HL-60 (cell line): ENCODE data around the gene SLC45A1.

Source experiments
- DNase-seq, 2 experiments: peaks; one replicate each; pipeline ENCODE4 v3.0.0-alpha.2; 2010 to 2020; ENCODE audit warnings: low read depth in 1 of 2, low spot score in 1 of 2
- H3K27ac ChIP-seq: fragments of 250-450 bp; sonication (Bioruptor Pico); replicated peaks from 2 replicates; pipeline ENCODE4 v1.5.1; 2020; ENCODE audit warnings: mild to moderate bottlenecking, moderate library complexity
- H3K27me3 ChIP-seq: fragments of 250-450 bp; sonication (Bioruptor Pico); 2 replicates; pipeline ENCODE4 v1.5.1; 2021; ENCODE audit warnings: mild to moderate bottlenecking, moderate library complexity; ENCODE audit not compliant: insufficient read depth, poor library complexity, severe bottlenecking
- H3K4me3 ChIP-seq: replicated peaks from 2 replicates; pipeline ENCODE4 v1.5.1; 2011; ENCODE audit warnings: mild to moderate bottlenecking, control low read depth, low read length; ENCODE audit not compliant: insufficient read depth
- GABPA ChIP-seq: IDR thresholded peaks from 2 replicates; pipeline ENCODE4 v1.6.1; 2012; ENCODE audit warnings: low read depth
- POLR2AphosphoS5 ChIP-seq: IDR thresholded peaks from 2 replicates; pipeline ENCODE4 v1.6.1; 2012; ENCODE audit warnings: low read depth
- SPI1 ChIP-seq: IDR thresholded peaks from 2 replicates; pipeline ENCODE4 v1.6.1; 2012; ENCODE audit warnings: low read depth, mild to moderate bottlenecking, borderline replicate concordance
- TF ChIP-seq, protein P1 (sequence below): IDR thresholded peaks from 2 replicates; pipeline ENCODE4 v1.6.1; 2012; ENCODE audit warnings: low read depth; ENCODE audit not compliant: insufficient replicate concordance
- TF ChIP-seq, protein P2 (sequence below): IDR thresholded peaks from one replicate; pipeline ENCODE4 v1.5.1; 2011; ENCODE audit warnings: low read length, control low read depth, inconsistent platforms; ENCODE audit not compliant: insufficient read depth

The SLC45A1 gene

DNA sequence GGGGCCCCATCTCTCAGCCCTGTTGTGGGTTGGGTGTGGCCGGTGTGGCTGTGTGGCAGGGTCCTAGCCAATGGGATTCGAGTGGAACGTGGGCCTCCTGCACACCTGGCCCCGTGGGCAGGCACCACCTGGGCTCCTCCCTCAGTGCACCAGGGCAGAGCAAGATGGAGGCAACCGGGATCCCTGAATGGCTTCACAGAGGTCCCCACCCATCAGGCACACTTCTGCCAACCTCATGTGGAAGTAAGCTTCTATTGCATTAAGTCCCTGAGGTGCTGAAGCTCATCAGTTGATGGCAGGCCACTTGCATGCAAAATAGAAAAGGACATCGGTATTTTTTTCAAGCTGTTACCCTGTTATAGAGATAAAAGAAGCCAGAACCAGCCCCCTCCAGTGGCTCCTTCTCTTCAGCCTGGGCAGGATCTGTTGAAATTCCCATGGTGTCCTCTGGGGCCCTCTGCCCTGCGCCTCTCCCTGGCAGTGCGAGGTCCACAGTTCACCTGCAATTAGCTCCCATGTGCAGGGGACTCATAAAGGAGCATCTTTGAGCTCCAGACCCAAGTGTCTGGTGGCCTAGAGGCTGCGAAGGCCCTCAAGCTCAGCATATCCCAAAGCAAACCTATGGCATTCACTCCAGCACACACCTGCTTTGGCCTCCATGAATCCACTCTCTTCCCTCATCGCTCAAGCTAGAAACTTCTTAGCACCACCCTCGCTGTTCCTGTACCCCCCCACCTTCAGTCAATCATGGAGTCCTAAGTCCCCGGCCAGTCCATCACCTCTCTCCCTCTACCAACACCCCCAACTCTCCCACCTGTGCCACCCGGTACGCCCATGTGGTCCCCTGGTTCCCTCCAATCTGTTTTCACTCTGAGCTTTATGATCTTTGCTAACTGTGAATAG is 2.1 kb upstream of the SLC45A1 start:
- TF ChIP-seq, protein P1, sequence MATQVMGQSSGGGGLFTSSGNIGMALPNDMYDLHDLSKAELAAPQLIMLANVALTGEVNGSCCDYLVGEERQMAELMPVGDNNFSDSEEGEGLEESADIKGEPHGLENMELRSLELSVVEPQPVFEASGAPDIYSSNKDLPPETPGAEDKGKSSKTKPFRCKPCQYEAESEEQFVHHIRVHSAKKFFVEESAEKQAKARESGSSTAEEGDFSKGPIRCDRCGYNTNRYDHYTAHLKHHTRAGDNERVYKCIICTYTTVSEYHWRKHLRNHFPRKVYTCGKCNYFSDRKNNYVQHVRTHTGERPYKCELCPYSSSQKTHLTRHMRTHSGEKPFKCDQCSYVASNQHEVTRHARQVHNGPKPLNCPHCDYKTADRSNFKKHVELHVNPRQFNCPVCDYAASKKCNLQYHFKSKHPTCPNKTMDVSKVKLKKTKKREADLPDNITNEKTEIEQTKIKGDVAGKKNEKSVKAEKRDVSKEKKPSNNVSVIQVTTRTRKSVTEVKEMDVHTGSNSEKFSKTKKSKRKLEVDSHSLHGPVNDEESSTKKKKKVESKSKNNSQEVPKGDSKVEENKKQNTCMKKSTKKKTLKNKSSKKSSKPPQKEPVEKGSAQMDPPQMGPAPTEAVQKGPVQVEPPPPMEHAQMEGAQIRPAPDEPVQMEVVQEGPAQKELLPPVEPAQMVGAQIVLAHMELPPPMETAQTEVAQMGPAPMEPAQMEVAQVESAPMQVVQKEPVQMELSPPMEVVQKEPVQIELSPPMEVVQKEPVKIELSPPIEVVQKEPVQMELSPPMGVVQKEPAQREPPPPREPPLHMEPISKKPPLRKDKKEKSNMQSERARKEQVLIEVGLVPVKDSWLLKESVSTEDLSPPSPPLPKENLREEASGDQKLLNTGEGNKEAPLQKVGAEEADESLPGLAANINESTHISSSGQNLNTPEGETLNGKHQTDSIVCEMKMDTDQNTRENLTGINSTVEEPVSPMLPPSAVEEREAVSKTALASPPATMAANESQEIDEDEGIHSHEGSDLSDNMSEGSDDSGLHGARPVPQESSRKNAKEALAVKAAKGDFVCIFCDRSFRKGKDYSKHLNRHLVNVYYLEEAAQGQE, result no peak
- no peak for TF ChIP-seq SPI1
- no peak for TF ChIP-seq POLR2AphosphoS5
- TF ChIP-seq, protein P2, sequence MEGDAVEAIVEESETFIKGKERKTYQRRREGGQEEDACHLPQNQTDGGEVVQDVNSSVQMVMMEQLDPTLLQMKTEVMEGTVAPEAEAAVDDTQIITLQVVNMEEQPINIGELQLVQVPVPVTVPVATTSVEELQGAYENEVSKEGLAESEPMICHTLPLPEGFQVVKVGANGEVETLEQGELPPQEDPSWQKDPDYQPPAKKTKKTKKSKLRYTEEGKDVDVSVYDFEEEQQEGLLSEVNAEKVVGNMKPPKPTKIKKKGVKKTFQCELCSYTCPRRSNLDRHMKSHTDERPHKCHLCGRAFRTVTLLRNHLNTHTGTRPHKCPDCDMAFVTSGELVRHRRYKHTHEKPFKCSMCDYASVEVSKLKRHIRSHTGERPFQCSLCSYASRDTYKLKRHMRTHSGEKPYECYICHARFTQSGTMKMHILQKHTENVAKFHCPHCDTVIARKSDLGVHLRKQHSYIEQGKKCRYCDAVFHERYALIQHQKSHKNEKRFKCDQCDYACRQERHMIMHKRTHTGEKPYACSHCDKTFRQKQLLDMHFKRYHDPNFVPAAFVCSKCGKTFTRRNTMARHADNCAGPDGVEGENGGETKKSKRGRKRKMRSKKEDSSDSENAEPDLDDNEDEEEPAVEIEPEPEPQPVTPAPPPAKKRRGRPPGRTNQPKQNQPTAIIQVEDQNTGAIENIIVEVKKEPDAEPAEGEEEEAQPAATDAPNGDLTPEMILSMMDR, result no peak
- no peak for TF ChIP-seq GABPA
- H3K27me3 ChIP-seq, result peaks cover 26% of the 10 kb centered on the region
- H3K27ac ChIP-seq, result no peak overlapping the region
- H3K4me3 ChIP-seq, result no peak overlapping the region
- no peak for DNase-seq

DNA sequence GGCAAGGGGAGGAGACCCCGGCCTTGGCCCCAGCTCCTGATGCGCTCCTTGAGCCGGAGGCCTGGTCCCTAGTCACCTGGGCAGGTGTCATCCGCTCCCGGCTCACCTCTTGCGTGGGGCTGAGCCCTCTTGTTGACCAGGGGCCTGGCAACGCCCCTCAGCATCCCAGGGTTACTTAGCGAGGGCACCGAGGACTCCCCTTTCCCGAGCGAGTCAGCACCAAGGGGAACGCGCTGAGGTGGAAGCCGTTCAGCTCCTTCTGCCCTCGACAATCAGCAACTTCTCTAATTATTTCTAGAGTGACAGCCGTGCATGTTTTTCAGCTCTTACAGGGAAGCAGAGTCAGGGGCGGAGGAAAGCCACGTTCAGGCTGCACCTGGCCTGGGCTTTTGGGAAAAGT is 522 bp downstream of the SLC45A1 start:
- DNase-seq, result no peak
- peak overlapping the region; percentile 33; the same call in 1 of the 2 replicates for H3K4me3 ChIP-seq
- TF ChIP-seq SPI1, result no peak
- TF ChIP-seq POLR2AphosphoS5, result no peak
- TF ChIP-seq, protein P2, result no peak
- TF ChIP-seq, protein P1, result no peak
- no peak for TF ChIP-seq GABPA
- H3K27ac ChIP-seq, result no peak overlapping the region
- H3K27me3 ChIP-seq, result peaks cover 26% of the 10 kb centered on the region

DNA sequence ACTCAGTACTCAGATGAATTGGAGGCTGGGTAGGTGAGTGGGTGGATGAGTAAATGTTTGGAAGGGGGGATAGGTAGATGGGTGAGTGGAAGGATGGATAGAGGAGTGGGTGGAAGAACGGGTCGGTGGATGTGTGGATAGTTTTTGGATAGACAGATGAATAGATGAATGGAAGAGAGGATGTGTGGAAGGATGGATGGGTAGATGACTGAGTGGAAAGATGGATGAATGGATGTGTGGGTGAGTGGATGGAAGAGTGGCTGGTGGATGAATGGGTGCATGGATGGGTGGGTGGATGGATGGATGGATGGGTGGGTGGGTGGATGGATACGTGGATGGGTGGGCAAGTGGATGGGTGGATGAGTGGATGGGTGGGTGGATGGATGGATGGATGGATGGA is 3.7 kb downstream of the SLC45A1 start:
- TF ChIP-seq SPI1 (no peak), GABPA (no peak), POLR2AphosphoS5 (no peak)
- TF ChIP-seq, protein P1, result no peak
- TF ChIP-seq, protein P2, result no peak
- peaks cover 19% of the 10 kb centered on the region for H3K27me3 ChIP-seq

More for the DNA sequence above, 3.7 kb downstream of the SLC45A1 start:
- H3K27ac ChIP-seq, result no peak overlapping the region
- no peak overlapping the region for H3K4me3 ChIP-seq
- DNase-seq, result no peak
